Coronary artery (tissue), 2 donors: ENCODE results near the gene UBE4B.
"Not testable (repeated sequence)": the region's sequence is repeated elsewhere in the genome, so short reads cannot be mapped to it uniquely, and the experiment has no call there.

ENCODE experiments used
- DNase-seq: peaks from one replicate; pipeline ENCODE4 v3.0.0-alpha.2; 2017; ENCODE audit warnings: low spot score
- H3K27ac ChIP-seq, 2 donors: fragments of 200-600 bp; sonication (generic); one replicate each; pipeline ENCODE4 v1.5.1; 2016 to 2019
- H3K4me3 ChIP-seq: fragments of 200-600 bp; sonication (generic); 2 replicates; pipeline ENCODE4 v1.5.1; 2016; ENCODE audit warnings: mild to moderate bottlenecking, moderate library complexity
- CTCF ChIP-seq: fragments of 200-600 bp; sonication (generic); IDR thresholded peaks from one replicate; pipeline ENCODE4 v1.5.1; 2019; ENCODE audit warnings: antibody characterized with exemption

The UBE4B gene

GRCh38 chr1:10105484-10105883 is 72.7 kb downstream of the UBE4B start:
- no peak overlapping the region for H3K4me3 ChIP-seq
- H3K27ac ChIP-seq = no peak overlapping the region
- TF ChIP-seq CTCF = no peak
- DNase-seq = no peak

- no peak for DNase-seq
- no peak for TF ChIP-seq CTCF
- no peak overlapping the region for H3K27ac ChIP-seq
Measured at GRCh38 chr1:10106241-10106640, 73.5 kb downstream of the UBE4B start.

GRCh38 chr1:10106756-10107475 is 74.2 kb downstream of the UBE4B start:
- peak overlapping the region; percentile 54 to 75 for H3K27ac ChIP-seq
- TF ChIP-seq CTCF = no peak
- no peak overlapping the region for H3K4me3 ChIP-seq
- DNase-seq = no peak

More at GRCh38 chr1:10106241-10106640, 73.5 kb downstream of the UBE4B start:
- H3K4me3 ChIP-seq = no peak overlapping the region

- not testable (repeated sequence) for H3K4me3 ChIP-seq, DNase-seq
- H3K27ac ChIP-seq = peak overlapping the region; percentile 75 to 93
Measured at GRCh38 chr1:10107476-10107847, 74.7 kb downstream of the UBE4B start.

- H3K27ac ChIP-seq = peak overlapping the region; percentile 75 to 93
- TF ChIP-seq CTCF = no peak
- no peak for DNase-seq
- H3K4me3 ChIP-seq = peak overlapping the region; percentile 53
Measured at GRCh38 chr1:10108134-10108663, 75.4 kb downstream of the UBE4B start.

GRCh38 chr1:10108948-10109708 is 76.4 kb downstream of the UBE4B start:
- no peak for TF ChIP-seq CTCF
- Histone ChIP-seq H3K27ac (peak overlapping the region; percentile 75 to 93), H3K4me3 (peak overlapping the region; percentile 53)
- DNase-seq = no peak

GRCh38 chr1:10113501-10113900 is 80.7 kb downstream of the UBE4B start:
- no peak for DNase-seq
- Histone ChIP-seq H3K27ac (no peak overlapping the region), H3K4me3 (no peak overlapping the region)
- TF ChIP-seq CTCF = no peak
